Measurements from ENCODE around the gene DLGAP1. TPM values are rescaled to one million over a fixed set of nuclear protein-coding genes. Genes with fewer than 3 reads are reported as not detected.

Gene DLGAP1
- total and polyA plus RNA-seq, 7 donors: 0.13 to 2.6 (median 1.3) TPM; not detected in 1

- TF ChIP-seq EP300 (IDR thresholded peaks at IDR 0.05) (no peak), CTCF (IDR thresholded peaks at IDR 0.05) (no peak), POLR2A (IDR thresholded peaks at IDR 0.05) (no peak), POLR2AphosphoS5 (IDR thresholded peaks at IDR 0.05) (no peak)
- no peaks in the 10 kb centered on the region for H3K9me3 ChIP-seq
- H3K27me3 ChIP-seq: no peaks in the 10 kb centered on the region
- no peaks in the 10 kb centered on the region for H3K36me3 ChIP-seq
- peaks cover 0 to 23% (median 17%) of the 10 kb centered on the region in 4 donors for H3K4me1 ChIP-seq
- no peak overlapping the region for H3K4me3 ChIP-seq
- intact Hi-C loops (cut with DNase I): no loop called here
- no peak overlapping the region for H3K27ac ChIP-seq
- WGBS, 2 donors: 45 to 69% methylated on average over 4 of the region's 4 CpGs
- DNase-seq: no peak
Observed at GRCh38 chr18:3720818-3721545, 734.1 kb downstream of the DLGAP1 start.

GRCh38 chr18:3720159-3720558 is 734.9 kb downstream of the DLGAP1 start:
- DNase-seq: no peak
- intact Hi-C loops (cut with DNase I): no loop called here
- no peaks in the 10 kb centered on the region for H3K27me3 ChIP-seq
- TF ChIP-seq POLR2A (IDR thresholded peaks at IDR 0.05): no peak
- no peak for TF ChIP-seq EP300 (IDR thresholded peaks at IDR 0.05)
- TF ChIP-seq POLR2AphosphoS5 (IDR thresholded peaks at IDR 0.05): no peak
- 90 to 94% methylated on average over 1 of the region's 1 CpG for WGBS, 2 donors
- H3K36me3 ChIP-seq: no peaks in the 10 kb centered on the region
- no peak overlapping the region for H3K4me3 ChIP-seq
- no peak overlapping the region for H3K27ac ChIP-seq
- no peaks in the 10 kb centered on the region for H3K9me3 ChIP-seq
- H3K4me1 ChIP-seq: peaks cover 0 to 23% (median 17%) of the 10 kb centered on the region in 4 donors

- DNase-seq: no peak
- Histone ChIP-seq H3K9me3 (no peaks in the 10 kb centered on the region), H3K4me1 (peaks cover 0 to 6% (median 4%) of the 10 kb centered on the region in 4 donors), H3K4me3 (no peak overlapping the region), H3K27me3 (no peaks in the 10 kb centered on the region), H3K27ac (no peak overlapping the region), H3K36me3 (no peaks in the 10 kb centered on the region)
- intact Hi-C loops (cut with DNase I): no loop called here
- WGBS, 2 donors: 51 to 77% methylated on average over 5 of the region's 5 CpGs
- TF ChIP-seq POLR2A (IDR thresholded peaks at IDR 0.05): no peak
- no peak for TF ChIP-seq CTCF (IDR thresholded peaks at IDR 0.05)
Observed at GRCh38 chr18:3717376-3718025, 737.6 kb downstream of the DLGAP1 start.

GRCh38 chr18:3716116-3716660 is 738.9 kb downstream of the DLGAP1 start:
- no peak for DNase-seq
- Histone ChIP-seq H3K9me3 (no peaks in the 10 kb centered on the region), H3K36me3 (no peaks in the 10 kb centered on the region), H3K4me3 (no peak overlapping the region), H3K27me3 (no peaks in the 10 kb centered on the region), H3K27ac (no peak overlapping the region), H3K4me1 (no peaks in the 10 kb centered on the region)
- WGBS, 2 donors: 96 to 98% methylated on average over 1 of the region's 1 CpG
- intact Hi-C loops (cut with DNase I): no loop called here
- TF ChIP-seq POLR2A (IDR thresholded peaks at IDR 0.05) (no peak), EP300 (IDR thresholded peaks at IDR 0.05) (no peak), POLR2AphosphoS5 (IDR thresholded peaks at IDR 0.05) (no peak), CTCF (IDR thresholded peaks at IDR 0.05) (no peak)
